ENCODE results near the gene PRR9.

Gene PRR9

DNA sequence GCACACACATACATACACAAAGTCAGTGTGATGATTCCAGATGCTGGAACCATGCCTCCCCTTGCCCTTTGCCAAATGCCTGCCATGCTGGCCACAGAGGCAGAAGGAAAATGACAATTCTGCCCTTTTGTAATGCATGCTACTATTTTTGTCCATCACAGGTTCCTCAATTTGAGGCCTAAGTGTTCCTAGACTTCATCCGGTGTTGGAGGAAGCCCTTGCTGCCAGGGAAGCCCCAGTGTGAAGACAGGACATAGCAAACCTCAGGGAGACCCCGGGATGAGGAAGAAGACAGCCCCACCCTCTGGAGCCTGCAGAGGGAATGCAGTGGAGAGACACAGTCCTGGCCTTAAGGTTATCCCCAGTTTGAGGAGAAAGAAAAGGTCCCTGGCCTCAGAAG is 14.4 kb downstream of the PRR9 start:
- no peak for FAIRE-seq

DNA sequence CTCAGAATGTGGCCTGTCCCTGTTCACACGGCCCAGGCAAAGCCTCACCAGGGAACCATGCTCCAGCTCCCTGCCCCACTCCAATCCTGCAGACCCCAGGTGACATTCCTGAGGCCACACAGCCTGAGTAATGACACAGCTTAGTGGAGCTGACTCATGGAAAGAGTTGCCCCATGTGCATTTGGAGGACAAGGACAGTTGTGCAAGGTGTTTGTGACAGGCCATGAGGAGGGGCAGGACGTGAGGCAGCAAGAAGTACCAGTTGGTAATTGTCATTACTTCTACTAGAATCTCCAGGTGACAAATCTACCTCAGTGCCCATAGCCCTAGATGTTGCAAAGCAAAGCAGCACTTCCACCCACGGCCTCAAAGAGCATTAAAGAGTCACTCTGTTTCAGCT is 15.2 kb downstream of the PRR9 start:
- no peak for DNase-seq (ENCODE audit: insufficient read length)
- no peak for FAIRE-seq
- no peak for TF ChIP-seq TAF1 (IDR thresholded peaks at IDR 0.05; ENCODE audit: borderline replicate concordance, low read depth, low read length)
- TF ChIP-seq POLR2A (IDR thresholded peaks at IDR 0.05; ENCODE audit: low read depth, low read length) = no peak
- TF ChIP-seq POLR2AphosphoS5 (IDR thresholded peaks at IDR 0.05; ENCODE audit: low read depth, low read length) = no peak

More for the DNA sequence above, 14.4 kb downstream of the PRR9 start:
- no peak for DNase-seq (ENCODE audit: insufficient read length)
- TF ChIP-seq TAF1 (IDR thresholded peaks at IDR 0.05; ENCODE audit: borderline replicate concordance, low read depth, low read length) (no peak), POLR2A (IDR thresholded peaks at IDR 0.05; ENCODE audit: low read depth, low read length) (no peak), POLR2AphosphoS5 (IDR thresholded peaks at IDR 0.05; ENCODE audit: low read depth, low read length) (no peak)

DNA sequence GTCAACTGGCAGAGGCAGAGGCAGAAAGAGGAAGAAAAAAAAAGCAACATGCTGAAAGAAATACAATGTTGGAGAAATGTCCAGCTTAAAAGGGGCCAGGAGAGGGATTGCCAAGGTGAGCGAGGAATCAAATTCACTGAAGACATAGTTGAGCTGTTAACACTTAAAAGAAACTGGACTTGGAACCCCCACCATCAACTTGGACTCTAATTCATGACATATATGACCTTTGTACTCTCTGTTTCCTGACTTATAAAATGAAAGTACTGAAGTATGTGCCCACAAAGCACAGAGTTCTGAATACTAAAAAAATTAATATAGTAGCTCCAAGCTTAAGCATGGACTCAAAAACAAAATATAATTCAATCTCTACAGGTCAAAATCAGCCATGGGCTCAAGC is 16.1 kb downstream of the PRR9 start:
- TF ChIP-seq POLR2A (IDR thresholded peaks at IDR 0.05; ENCODE audit: low read depth, low read length) = no peak
- no peak for TF ChIP-seq TAF1 (IDR thresholded peaks at IDR 0.05; ENCODE audit: borderline replicate concordance, low read depth, low read length)
- TF ChIP-seq POLR2AphosphoS5 (IDR thresholded peaks at IDR 0.05; ENCODE audit: low read depth, low read length) = no peak
- DNase-seq (ENCODE audit: insufficient read length) (no peak), FAIRE-seq (no peak)

DNA sequence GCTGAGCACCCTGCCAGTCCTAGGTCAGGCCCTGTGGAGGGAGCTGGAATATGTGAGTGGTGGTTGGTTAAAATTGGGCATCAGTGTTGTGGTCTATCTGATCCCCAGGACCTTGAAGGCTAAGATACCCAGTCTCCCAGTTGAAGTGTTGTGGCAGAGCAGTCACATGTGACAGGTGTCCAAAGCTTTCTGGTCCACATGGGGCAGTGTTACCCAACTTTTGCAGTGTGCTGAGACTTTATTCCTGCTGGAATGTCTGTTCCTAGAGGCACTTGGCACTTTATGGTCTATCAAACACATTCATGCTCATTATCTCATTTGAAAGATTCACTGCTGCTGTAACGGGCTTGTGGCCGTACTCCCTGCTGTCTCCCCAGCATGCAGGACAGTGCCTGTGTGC is 21.1 kb downstream of the PRR9 start:
- DNase-seq (ENCODE audit: insufficient read length) (no peak), FAIRE-seq (no peak)
- TF ChIP-seq POLR2AphosphoS5 (IDR thresholded peaks at IDR 0.05; ENCODE audit: low read depth, low read length) = no peak
- no peak for TF ChIP-seq TAF1 (IDR thresholded peaks at IDR 0.05; ENCODE audit: borderline replicate concordance, low read depth, low read length)

DNA sequence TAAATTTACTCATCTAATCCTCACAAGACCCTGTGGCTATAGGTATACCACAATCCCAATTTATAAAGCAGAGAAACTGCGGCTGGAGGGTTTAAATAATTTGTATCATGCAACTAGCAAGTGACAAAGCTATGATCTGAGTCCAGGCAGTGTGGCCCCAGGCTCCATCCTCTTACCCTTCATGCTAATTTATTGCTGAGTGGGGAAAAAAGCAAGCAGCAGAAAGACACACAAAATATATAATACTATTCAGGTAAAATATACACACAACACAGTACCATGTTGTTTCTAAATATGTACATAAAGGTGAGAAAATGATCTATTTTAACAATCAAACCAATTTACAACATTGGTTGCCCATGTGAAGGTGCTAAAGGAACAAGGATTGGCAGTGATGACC is 24.8 kb downstream of the PRR9 start:
- TF ChIP-seq TAF1 (IDR thresholded peaks at IDR 0.05; ENCODE audit: borderline replicate concordance, low read depth, low read length) (no peak), POLR2AphosphoS5 (IDR thresholded peaks at IDR 0.05; ENCODE audit: low read depth, low read length) (no peak)
- FAIRE-seq = no peak
- DNase-seq (ENCODE audit: insufficient read length) = no peak

DNA sequence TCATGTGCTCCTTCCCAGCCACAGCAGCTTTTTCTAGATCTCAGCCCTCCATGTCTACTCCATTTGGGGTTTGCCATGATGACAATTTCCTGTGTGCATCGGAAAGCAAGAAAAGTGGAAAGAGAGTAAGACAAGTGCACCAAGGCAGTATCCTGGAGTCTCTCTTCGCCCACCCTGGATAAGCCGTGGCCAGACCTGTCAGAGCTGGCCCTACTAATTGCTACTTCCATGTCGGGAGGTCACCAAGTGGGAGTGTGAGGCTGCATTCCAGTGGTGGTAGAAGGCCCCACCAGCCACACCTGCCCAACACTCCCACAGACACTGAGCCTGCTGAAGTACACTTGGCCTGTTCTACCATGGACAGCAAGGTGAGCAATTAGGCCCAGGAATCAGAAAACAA is 28.1 kb downstream of the PRR9 start:
- FAIRE-seq (no peak), DNase-seq (ENCODE audit: insufficient read length) (no peak)
- TF ChIP-seq POLR2AphosphoS5 (IDR thresholded peaks at IDR 0.05; ENCODE audit: low read depth, low read length) = no peak
- TF ChIP-seq POLR2A (IDR thresholded peaks at IDR 0.05; ENCODE audit: low read depth, low read length) = no peak
- no peak for TF ChIP-seq TAF1 (IDR thresholded peaks at IDR 0.05; ENCODE audit: borderline replicate concordance, low read depth, low read length)

DNA sequence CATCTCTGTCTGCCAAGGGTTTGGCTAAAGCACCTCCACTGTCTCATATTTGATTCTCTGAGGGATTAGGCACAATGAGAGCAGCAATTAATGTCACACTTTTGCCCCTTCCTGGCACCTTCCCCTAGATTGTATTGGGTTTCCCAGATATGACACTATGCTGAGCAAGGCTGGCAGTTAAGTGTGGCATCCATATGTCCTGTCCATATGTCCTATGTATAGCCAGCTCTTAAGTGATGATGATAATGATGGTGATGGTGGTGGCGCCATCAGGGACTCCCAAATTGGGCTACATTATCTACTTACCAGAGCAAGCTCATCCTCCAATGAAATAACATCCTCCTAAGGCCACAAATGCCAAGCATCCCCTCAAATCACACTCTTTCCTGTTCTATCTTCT is 28.6 kb downstream of the PRR9 start:
- DNase-seq (ENCODE audit: insufficient read length) (no peak), FAIRE-seq (no peak)
- TF ChIP-seq POLR2AphosphoS5 (IDR thresholded peaks at IDR 0.05; ENCODE audit: low read depth, low read length) (no peak), TAF1 (IDR thresholded peaks at IDR 0.05; ENCODE audit: borderline replicate concordance, low read depth, low read length) (no peak), POLR2A (IDR thresholded peaks at IDR 0.05; ENCODE audit: low read depth, low read length) (no peak)

DNA sequence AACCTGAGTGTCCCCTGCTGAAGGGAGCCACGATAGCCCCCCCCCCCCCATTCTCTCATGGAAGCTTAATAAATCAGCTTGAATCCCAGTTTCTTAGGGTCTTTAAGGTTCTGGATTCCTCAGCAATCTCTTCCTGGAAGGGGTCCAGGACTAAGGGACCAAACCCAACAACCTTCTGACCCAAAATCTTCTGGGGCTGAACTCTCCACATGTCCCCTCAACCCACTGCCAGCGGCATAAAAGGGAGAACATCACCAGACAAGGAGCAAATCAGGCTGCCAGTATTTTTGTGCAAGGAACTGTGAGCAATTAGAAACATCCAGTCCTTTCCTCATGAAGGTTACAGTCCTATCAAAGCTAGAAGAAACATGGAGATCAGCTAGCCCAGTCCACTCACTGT is 29.4 kb downstream of the PRR9 start:
- DNase-seq (ENCODE audit: insufficient read length) = no peak
- TF ChIP-seq POLR2AphosphoS5 (IDR thresholded peaks at IDR 0.05; ENCODE audit: low read depth, low read length) (no peak), POLR2A (IDR thresholded peaks at IDR 0.05; ENCODE audit: low read depth, low read length) (no peak), TAF1 (IDR thresholded peaks at IDR 0.05; ENCODE audit: borderline replicate concordance, low read depth, low read length) (no peak)
- no peak for FAIRE-seq

DNA sequence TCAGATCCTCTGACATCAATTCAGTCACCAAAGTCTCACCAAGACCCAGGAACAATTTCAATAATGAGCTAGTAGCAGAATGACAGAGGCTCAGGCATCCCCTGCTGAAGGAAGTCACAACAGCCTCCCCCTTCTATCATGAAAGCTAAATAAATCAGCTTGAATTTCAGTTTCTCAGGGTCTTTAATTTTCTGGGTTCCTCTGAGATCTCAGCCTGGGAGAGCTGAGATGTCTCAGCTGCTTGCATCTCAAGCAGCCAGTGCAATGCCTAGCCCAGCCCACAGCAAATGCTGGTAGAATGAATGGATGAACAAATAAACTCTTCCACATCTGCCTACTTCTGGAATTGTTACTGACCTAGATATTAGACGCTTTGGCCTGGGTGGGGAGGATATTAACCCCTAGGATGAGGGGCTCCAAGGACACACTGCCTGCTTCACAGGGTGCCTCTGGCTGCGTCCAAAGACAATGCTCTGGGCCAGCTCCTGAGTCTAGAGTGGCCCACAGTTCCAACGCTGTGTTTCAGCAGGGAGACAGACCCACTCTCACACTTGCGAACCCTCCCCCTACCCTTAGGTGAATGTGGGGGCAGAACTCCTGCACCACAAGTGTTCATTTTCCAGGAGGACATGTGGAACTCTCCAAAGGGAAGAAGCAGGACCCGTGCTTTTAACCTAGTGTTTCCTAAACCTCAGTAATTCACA is 30.9 kb downstream of the PRR9 start:
- TF ChIP-seq TAF1 (IDR thresholded peaks at IDR 0.05; ENCODE audit: borderline replicate concordance, low read depth, low read length) (no peak), POLR2AphosphoS5 (IDR thresholded peaks at IDR 0.05; ENCODE audit: low read depth, low read length) (no peak), POLR2A (IDR thresholded peaks at IDR 0.05; ENCODE audit: low read depth, low read length) (no peak)
- FAIRE-seq = no peak
- no peak for DNase-seq (ENCODE audit: insufficient read length)

DNA sequence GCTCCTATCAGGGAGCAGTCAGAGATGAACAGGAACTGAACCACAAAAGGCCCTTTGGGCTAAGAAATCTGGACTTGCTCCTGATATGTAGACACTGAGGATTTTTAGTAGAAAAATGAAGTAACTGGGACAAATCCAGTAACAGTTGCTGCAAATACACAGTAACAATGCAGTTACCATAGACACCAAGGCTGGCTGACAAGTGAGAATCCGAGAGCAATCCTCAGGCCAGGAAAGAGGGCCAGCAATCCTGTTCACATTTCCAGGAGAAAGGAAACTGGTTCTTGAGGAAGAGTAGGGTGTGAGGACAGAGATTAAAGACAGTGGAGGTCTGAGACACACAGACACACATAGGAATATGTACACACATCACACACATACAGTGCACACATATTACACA is 32.8 kb downstream of the PRR9 start:
- FAIRE-seq = no peak

DNA sequence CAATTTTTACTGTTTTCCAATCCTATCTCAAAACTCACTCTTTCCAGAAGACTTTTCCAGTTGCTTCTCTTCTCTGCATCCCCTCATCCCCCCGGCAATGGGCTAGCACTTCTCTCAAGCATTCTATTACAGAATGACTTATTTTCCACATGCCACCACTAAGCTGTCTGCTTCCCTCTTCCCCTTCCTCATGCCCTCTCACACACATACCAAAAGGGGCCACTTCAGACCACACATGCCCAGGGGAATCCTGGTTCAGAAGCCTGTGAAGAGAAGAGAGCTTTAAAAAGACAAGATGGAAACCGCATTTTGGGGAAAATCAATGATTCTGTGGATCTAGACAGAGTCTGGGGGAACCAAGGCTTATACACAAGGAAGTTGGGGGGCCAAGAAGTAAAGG is 33.7 kb downstream of the PRR9 start:
- no peak for DNase-seq (ENCODE audit: insufficient read length)
- TF ChIP-seq POLR2A (IDR thresholded peaks at IDR 0.05; ENCODE audit: low read depth, low read length) (no peak), TAF1 (IDR thresholded peaks at IDR 0.05; ENCODE audit: borderline replicate concordance, low read depth, low read length) (no peak), POLR2AphosphoS5 (IDR thresholded peaks at IDR 0.05; ENCODE audit: low read depth, low read length) (no peak)
- FAIRE-seq = no peak

More for the DNA sequence above, 32.8 kb downstream of the PRR9 start:
- TF ChIP-seq POLR2A (IDR thresholded peaks at IDR 0.05; ENCODE audit: low read depth, low read length) = no peak
- TF ChIP-seq TAF1 (IDR thresholded peaks at IDR 0.05; ENCODE audit: borderline replicate concordance, low read depth, low read length) = no peak
- TF ChIP-seq POLR2AphosphoS5 (IDR thresholded peaks at IDR 0.05; ENCODE audit: low read depth, low read length) = no peak
- DNase-seq (ENCODE audit: insufficient read length) = no peak

DNA sequence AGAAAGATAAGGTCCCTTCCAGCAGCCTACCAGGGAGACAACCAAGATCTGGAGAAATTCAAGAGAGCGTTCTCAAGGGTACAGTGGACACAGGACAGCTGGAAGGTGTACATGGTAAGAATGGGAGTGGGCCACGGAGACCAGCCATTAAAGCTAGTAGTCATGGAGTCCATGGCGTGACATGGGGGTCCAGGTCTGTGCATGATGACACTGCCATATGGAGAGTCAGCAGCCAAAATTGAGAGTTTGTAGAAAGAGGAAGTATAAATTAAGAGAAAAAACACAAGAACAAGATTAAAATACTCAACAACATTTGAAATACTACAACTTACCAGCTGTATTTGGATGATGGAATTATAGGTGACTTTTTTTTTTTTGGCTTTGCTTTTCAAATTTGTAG is 34.2 kb downstream of the PRR9 start:
- no peak for TF ChIP-seq TAF1 (IDR thresholded peaks at IDR 0.05; ENCODE audit: borderline replicate concordance, low read depth, low read length)
- TF ChIP-seq POLR2AphosphoS5 (IDR thresholded peaks at IDR 0.05; ENCODE audit: low read depth, low read length) = no peak
- no peak for TF ChIP-seq POLR2A (IDR thresholded peaks at IDR 0.05; ENCODE audit: low read depth, low read length)
- no peak for FAIRE-seq
- no peak for DNase-seq (ENCODE audit: insufficient read length)
